NK-92 (cell line): ENCODE results near the gene ARHGEF16.

ENCODE experiments used
- DNase-seq: peaks from one replicate; lab custom pipeline; 2025; ENCODE audit not compliant: unreplicated experiment; lab: John Stamatoyannopoulos, UW

Gene ARHGEF16

GRCh38 chr1:3500265-3500835, 45.9 kb downstream of the ARHGEF16 start:
- DNase-seq = no peak

- no peak for DNase-seq
Observed at GRCh38 chr1:3501437-3501836, 47.0 kb downstream of the ARHGEF16 start.

GRCh38 chr1:3501856-3502640, 47.6 kb downstream of the ARHGEF16 start:
- no peak for DNase-seq

DNA sequence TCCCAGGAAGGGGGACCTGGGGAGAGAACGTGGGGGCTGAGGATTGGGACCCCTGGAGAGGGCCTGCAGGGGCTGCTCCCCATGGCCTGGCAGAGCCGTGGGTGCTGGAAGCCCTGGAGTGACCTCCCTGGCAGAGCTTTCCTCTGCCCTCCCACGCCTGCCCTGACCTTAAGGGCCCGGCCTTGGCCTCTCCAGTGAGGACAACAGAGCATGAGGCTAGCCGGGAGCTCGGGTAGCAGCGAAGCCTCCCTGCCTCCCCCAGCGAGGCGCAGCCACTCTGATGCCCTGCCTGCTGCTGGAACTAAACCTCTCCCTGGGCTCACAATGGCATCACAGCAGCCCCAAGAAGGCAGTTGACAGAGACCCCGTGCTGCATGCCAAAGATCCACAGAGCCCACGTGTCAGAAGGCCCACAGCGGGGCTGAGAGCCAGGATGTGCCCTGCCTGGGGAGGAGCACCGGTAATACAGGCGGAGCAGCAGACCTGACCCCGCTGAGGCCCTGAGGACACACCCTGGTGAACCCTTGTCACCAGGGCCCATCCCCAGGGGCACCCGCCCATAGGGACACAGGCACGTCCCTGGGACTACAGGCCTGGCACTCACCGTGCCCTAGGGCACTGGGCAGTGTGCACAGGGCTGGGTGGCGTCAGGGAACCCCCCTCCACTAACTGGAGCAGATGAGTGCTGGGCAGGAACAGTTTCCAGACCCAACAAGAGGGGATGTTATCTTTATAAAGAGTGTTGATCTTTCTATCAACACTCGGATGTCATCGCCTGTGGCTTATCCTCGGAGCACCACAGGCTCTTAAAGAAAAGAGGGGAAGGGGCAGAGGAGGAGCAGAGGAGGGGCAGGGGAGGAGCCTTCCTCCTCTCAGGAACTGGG, 48.4 kb downstream of the ARHGEF16 start:
- DNase-seq = no peak

DNA sequence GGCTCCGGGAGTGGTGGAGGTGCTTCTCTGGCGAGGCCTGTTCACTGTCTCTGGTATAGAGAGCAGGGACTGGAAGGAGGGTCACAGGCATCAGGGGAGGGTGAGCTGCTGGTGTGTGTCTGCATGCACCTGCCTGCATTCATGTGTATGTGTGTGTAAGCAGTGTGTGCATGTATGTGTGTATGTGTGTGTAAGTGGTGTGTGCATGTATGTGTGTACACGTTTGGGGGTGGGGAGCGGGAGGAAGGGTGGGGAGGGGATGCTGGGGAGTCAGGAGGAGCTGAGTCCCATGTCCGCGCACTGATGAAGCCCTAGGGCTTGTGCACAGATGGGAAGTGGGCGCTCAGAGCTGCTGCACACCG, 49.0 kb downstream of the ARHGEF16 start:
- no peak for DNase-seq

DNA sequence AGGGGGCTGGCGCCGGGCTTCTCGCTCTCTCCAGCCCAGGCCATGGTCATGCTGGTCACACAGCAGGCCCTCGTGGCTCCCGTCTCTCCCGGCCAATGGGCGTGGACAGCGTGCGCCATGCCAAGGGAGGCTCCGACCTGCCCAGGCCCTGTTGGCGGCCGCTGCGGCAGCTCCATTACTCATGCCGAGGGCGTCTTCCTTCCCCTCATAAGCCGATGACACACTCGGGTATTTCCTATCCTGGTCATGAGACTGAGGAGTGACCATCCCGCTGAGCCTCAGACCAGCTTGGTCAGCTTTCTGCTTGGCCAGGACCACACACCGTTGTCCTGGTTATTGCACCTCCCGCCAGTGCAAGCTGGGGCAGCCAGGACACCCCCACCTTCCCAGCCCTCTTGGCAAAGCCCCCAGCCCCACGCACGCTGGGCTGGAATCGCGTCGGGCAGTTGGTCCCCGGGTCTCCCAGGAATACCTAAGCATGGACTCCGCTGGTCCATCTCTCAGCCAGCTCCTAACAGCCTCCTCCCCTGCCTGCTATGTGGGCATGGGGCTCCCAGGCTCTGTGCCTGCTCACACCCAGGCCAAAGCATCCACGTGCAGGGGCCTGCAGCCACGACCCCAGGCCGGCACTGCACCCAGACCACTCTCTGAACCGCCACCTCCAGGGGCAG, 49.8 kb downstream of the ARHGEF16 start:
- no peak for DNase-seq

DNA sequence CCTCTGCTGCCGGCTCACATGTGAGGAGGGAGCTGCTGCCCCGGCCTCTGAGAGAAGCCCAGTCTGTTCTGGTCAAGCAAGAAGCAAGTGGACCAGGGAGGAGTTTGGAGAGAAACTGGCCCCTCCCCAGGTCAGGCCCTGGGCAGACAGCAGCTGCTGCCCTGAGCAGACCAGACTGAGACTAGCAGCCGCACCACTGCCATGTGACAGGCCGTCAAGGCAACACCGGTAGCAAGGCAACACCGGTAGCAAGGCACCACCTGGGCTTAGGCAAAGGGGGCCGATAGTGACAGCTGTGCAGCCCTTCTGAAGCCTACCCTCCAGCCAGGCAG, 50.3 kb downstream of the ARHGEF16 start:
- no peak for DNase-seq

- no peak for DNase-seq
Observed at GRCh38 chr1:3505161-3505560, 50.7 kb downstream of the ARHGEF16 start.

DNA sequence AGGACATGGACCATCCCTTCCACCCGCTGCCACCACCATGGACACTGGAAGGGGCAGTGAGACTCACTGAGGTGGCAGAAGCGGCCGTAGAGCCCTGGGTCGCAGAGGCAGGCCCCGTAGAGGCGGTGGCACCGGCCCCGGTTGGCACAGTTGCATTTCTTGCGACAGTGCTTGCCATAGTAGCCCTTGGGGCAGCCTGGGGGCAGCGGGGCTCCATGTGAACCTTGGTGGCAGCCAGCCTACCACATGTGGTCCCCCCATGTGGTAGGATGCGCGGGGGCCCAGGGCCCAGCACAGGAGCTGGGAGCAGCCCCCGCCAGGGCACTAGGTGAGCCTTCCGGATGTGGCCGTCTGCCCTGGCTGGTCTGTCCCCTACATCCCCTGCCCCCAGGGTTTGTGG, 51.6 kb downstream of the ARHGEF16 start:
- no peak for DNase-seq

- DNase-seq = no peak
Observed at GRCh38 chr1:3506943-3507342, 52.5 kb downstream of the ARHGEF16 start.

- no peak for DNase-seq
Observed at GRCh38 chr1:3507636-3508275, 53.3 kb downstream of the ARHGEF16 start.

- no peak for DNase-seq
Observed at GRCh38 chr1:3508757-3509415, 54.4 kb downstream of the ARHGEF16 start.

- no peak for DNase-seq
Observed at GRCh38 chr1:3509721-3510120, 55.3 kb downstream of the ARHGEF16 start.

GRCh38 chr1:3510136-3510955, 55.9 kb downstream of the ARHGEF16 start:
- DNase-seq = no peak

GRCh38 chr1:3510956-3511250, 56.4 kb downstream of the ARHGEF16 start:
- DNase-seq = no peak

GRCh38 chr1:3511306-3511705, 56.8 kb downstream of the ARHGEF16 start:
- DNase-seq = no peak

DNA sequence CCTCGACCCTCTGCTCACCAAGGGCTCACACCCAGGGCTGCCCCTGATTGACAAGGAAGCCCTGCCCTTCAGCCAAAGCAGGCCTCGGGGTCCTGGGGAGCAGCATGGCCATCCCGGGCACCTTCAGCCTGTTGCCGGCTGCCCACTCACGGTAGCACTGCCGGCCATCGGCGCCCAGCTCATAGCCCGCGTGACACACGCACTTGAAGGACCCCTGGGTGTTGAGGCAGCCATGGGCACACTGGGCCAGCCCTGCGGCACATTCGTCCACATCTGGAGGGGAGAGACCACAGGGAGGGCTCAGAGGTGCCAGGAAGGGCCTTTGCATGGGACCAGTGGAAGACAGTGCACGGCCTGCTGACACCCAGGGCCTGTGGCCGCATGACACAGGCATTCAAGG, 57.4 kb downstream of the ARHGEF16 start:
- DNase-seq = no peak

- no peak for DNase-seq
Observed at GRCh38 chr1:3514404-3514803, 59.9 kb downstream of the ARHGEF16 start.

GRCh38 chr1:3515272-3515671, 60.8 kb downstream of the ARHGEF16 start:
- DNase-seq = no peak
